GM04504 (cell line): ENCODE measurements around the gene GLMP.

Source experiments
- DNase-seq: peaks from one replicate; pipeline ENCODE4 v3.0.0-alpha.2; 2012; ENCODE audit warnings: low read depth

The GLMP gene

DNA sequence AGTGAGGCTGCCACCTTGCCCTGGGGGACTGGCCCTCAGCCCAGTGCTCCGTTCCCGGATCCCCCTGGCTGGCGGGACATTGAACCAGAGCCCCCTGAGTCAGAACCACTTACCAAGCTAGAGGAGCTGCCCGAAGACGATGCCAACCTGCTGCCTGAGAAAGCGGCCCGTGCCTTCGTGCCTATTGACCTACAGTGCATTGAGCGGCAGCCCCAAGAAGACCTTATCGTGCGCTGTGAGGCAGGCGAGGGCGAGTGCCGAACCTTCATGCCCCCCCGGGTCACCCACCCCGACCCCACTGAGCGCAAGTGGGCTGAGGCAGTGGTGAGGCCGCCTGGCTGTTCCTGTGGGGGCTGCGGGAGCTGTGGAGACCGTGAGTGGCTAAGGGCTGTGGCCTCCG is 10.0 kb downstream of the GLMP start:
- DNase-seq = no peak

DNA sequence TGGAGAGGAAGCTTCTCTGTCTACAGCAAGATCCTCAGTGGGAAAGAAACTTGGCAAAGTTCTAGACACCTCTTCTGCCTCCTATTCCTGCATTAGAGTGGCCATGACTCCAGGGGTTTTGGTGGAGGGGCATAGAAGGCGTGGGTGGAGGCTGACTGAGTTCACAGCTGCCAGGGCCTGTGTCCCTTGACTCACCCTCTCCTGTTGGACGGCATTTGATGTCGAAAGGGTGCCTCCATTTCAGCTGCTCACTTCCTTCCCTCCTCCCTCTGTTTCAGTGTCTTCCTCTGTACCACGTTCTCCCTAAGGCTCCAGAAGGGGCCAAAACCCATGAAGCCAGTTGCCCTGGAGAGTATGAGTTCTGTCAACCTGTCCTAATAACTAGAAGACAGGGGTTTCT is 10.7 kb downstream of the GLMP start:
- DNase-seq = no peak

DNA sequence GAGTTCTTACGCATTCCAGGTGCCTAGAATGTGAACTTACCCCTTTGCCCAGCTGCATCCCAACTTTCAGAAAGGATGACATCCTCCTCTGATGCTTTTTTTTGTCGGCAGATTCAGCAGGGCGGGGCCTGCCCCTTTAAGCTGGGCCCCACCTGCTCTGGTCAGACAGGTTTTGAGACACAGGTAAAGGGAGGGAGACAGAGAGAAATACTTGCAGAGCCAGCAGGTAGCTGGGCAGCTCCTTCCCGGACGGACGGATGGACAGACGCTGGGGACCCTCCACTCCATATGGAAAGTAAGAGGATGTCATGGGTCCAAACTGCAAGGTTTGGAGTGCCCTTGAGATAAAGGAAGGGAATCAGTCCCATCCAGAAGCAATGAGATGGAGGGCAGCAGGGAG is 11.4 kb downstream of the GLMP start, which contains the start of gene TMEM79:
TSS of gene TMEM79 (plus strand) at position 214 of the 400 bp plus-strand sequence. CDS start 902 bp downstream, outside the sequence.
- no peak for DNase-seq

DNA sequence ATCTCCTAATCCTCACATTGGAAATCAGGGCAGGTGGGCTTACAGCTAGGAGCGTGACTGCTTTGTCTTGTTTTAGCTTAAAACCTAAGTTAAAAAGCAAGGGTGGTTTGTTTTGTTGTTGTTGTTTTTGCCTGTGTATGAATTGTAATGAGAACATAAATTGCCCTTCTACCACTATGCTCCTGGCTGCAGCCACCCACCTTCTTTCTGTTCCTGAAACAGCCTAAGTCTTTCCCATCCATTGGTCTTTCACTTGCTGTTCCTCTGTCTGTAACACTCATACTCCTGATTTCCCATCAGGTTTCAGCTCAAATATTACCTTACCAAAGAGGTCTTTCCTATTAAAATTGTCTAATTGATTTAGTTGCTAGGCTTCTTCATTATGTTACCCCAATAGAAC is 12.0 kb downstream of the GLMP start:
- DNase-seq = no peak

DNA sequence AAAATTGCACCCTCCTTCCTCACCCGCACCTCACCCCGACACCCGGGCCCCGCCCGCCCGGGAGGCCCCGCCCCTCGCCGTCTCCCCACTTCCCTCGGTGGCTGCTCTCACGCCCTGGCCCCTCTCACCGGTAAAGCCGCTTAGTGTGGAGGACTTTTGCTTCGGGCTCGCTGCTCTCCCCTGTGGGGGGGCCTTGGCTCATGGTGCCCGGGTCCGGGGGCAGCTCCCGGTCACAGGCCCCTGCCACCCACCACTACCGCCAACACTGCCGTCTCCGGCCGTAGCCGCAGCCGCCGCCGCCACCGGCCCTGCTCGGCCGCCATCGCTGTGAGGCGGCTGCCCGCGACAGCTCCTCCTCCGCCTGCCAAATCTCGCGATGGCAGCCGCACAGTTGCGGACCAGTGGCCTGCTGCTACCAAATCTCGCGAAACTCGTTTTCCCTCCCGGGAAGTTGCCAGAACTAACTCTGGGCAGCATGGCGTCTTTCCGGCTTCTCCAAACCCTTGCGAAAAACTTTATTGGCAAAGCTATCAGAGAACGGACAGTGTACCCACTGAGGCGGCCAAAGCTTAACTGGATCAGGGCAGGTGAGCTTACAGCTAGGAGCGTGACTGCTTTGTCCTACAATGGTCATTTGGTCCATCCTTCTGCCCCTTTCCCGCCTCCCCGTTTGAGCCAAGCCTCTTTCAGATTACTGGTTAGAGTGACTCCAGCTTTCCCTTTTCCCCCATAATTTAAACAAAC is 12.8 kb downstream of the GLMP start, which contains the start of gene SMG5:
TSS of gene SMG5 (minus strand) at position 347 of the 744 bp plus-strand sequence. CDS start at position 202, 145 bp downstream.
- DNase-seq = peak; percentile 98

DNA sequence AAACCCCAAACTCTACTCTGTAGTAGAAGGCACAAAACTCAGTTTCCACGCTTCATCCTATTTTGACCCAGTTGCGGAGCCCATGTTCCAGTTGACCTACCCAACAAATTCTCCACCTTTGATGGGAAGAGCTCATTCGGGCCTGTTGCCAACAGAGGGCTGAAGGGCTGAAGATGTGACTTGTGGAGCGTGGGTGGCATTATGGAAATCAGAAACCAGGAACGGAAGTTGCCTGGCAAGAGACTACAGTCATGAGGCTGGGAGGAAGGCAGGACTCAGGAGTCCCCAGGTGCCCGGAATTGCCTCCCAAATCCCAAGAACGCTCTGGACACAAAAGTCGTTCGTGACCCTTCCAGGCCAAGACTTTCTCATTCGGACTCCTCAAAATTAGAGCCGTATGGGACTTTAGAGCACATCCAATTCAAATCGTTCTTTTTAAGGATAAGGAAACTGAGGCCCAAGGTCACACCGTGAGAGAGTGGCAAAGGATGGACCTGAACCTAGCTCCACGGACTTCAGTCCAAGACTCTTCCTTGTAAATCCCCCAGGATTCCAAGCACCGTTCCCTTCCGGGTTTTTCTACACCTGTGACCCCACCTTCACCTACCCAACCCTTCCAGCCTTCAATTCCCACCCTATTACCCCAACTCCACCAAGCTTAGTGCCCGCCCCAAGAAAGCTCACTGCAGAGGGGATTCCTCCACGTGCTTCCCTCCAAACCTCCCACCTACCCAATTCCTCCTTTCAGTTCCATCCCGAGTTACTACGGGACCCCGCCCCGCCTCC is 13.6 kb downstream of the GLMP start:
- no peak for DNase-seq

DNA sequence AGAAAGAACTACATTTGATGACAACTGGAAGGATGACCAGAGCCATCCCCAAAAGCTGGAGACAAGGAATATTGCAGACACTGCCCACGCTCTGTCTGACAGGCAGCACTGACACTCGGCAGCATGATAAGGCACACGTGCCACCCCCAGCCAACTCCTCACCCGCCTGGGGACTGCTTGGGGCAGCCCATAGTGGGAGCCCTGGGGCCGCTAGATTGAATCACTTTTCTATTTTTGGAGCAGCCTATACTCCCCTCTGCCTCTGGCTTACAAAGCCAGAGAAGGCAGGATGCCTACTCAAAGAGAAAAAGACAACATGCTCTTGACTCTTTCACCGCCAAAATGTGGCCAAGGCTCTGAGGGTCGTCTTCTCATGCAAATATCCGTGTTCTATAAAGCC is 14.2 kb downstream of the GLMP start:
- DNase-seq = no peak

DNA sequence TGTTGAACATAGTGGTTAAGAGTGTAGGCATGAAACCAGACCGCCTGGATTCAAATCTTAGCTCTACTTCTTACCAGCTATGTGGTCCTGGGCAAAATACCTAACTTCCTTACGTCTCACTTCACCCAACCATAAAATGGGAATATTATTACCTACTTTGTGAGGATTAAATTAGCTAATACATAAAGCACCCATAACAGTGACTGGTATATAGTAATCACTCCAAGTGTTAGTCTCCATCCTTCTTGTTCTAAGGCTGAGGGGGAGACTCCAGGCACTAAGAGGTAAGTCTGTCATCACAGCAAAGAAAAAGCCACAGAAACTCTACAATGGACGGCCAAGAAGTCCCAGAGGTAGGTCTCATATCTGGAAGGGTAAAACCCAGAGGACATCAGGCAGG is 15.6 kb downstream of the GLMP start:
- no peak for DNase-seq

DNA sequence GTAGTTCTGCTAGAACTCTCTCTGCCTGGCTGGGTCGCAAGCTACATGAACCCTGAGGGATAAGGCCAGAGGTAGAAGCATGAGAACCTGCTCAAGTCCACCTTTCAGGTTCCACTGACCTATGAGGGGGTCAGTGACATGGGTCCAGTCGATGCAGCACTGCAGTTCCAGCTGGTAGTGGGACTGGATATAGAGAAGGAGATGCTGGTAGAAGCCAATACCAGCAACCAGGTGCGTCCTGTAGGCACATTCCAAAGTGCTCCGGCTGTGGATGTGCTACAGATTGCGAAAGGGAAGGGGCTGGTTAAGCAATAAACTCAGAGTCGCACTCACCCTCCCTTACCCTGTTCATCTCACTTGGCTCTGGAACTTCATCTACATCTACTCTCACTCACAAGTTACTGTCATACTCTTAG is 18.5 kb downstream of the GLMP start:
- DNase-seq = no peak

DNA sequence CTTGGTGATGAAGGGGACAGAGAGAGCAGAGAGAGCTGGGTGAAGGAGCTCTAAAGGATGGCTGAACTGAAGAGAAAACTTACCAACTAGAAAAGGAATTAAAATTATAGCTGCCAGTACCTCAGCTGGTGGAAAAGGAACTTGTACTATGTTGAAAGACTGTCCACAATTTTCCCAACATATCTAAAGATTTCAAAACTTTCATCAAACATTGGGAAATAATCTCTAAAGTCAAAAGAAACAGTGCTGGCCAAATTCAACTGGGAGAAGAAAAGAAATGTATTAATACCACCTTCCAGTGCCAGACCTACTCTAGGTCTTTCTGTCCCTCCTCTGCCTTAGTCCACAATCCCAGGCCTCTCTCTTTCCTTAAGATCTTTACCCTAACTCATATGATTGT is 18.9 kb downstream of the GLMP start:
- DNase-seq = no peak

DNA sequence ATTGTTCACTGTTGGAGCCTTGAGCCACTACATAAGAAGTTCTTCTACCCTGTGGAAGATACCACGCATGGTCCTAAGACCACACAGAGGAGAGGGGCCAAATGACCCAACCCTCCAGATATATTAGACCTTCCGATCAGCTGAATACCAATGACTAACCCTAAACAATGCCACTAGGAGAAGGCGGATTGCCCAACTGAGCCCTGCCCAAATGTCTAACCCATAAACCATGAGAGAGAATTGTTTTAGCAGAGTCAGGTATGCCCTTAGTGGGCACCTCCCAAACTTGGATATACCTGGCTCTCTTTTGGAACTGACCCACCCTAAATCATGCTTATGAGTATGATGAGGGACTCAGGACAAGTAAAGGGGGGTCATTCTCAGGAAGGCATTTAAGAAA is 25.2 kb downstream of the GLMP start:
- DNase-seq = no peak

DNA sequence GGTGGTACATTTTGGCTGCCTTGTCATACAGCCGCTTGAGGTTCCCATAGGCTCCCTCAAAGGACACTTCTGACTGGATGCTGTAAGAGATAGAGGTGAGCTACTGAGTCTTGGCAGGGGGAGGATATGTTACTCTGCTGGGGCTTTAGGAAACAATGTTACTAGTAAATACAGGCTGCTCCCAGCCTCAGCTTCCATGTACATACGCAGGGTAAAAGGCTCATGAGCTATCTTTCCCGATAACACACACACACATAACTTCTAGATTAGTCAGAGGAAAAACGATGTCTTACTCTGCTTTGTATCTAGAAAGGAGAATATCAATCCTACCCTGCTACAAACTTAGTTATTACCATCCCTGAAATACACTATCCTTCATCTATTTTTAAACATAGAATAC is 27.1 kb downstream of the GLMP start:
- no peak for DNase-seq

DNA sequence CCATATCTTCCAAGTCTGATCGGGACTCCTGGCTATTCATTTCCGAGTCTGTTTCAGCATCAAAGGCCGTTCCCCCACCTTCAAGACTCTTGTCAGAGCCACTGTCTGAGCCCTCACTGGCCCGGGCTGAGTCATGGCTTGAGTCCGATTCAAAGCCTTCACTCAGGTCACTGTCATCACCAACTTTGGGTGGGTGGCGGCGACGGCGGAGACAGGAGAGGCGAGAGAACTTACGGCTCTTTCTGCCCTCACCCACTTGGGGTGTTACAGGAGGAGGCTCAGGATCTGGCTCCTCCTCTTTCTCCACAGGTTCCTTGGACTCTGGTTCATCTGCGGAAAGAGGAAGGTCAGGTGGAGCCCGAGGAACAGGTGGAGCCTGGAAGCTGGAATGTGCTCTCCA is 29.4 kb downstream of the GLMP start:
- no peak for DNase-seq

DNA sequence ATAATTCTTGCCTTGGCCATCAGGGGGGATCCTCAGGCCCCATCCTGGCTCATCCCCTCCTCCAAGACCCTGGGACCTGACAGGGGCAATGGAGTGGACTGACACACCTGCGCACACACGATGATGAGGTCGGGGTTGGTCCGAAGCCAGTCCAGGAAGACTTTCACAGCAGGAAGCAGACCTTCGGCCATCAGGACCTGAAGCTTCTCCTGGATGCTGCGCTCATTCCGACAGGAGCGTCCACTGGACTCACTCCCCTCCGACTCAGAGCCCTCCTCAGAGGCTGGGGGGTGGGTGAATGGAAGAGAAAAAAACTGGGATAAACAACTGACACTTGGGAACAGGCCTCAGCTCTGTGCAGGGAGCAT is 32.2 kb downstream of the GLMP start:
- DNase-seq = no peak

DNA sequence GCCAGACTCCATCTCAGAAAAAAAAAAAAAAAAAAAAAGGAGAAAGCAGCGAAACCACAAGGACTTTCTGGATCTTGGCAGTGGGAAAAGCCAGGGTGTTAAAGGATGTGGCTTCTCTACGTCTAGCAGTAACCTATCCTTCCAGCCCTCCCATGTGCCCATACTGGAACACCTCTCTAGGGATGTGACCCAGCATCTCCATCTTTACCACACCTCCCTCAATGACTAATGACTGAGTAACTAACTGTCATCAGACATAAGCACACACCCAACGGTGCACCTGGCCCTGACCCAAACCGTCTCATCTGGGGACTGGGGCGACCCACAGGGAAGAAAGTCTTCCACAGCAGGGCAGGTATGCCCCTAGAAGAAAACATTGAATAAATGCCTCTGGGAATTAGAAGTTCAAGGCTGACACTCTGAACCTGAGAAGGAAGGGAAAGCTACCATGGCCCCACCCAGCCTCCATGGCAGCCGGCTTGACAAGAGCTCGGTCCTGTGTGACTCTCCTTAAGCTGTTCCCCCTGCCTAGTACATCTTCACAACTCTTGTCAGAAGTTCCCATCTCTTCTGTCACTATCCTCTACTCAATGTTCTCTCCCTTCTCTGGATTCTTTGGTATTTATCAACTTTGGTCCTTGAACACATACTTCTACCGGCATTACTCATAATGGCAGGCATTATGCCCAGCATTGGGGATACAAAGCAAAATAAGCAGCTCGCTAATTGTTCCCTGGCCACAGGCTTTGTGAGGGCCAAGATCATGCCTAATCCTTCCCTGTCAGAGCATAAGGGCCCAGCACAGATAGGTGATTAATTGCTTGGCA is 32.8 kb downstream of the GLMP start:
- peak; percentile 77 for DNase-seq

DNA sequence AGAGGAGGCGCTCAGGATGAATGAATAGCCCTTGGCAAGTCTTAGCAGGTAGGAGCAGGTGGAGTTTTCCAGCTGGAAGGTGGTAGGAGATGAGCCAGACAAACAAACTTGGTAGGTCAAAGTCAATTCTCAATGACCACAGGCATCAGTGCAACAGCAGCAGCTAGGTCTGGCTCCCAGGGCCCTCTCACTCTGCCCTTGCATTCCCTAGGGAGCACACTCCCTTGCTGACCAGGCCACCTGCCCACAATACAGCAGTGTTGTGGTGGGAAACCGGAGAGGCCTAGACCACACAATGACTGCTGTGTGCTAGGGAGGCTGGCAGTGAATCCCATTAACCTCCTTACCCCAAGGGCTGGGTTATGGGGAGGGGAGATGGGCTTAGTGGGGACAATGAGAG is 34.6 kb downstream of the GLMP start:
- no peak for DNase-seq

DNA sequence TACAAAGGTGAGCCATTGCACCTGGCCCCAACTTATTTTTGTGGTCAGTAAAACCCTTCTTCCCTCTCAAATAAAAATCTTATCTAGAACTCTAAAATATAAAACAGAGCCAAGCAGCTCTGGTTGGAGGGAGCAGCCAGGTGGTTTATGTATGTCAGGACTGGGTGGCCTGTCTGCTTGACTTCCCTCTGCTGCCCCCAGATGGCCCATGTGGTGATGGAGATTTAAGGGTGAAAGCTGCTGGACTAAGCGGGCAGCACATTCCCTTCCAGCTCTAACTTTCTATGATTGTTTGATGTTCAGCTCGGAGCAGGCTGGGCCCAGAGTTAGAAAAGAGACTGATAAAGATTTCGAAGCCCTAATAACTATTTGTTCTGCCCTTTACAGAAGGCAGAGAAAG is 35.7 kb downstream of the GLMP start:
- DNase-seq = no peak

DNA sequence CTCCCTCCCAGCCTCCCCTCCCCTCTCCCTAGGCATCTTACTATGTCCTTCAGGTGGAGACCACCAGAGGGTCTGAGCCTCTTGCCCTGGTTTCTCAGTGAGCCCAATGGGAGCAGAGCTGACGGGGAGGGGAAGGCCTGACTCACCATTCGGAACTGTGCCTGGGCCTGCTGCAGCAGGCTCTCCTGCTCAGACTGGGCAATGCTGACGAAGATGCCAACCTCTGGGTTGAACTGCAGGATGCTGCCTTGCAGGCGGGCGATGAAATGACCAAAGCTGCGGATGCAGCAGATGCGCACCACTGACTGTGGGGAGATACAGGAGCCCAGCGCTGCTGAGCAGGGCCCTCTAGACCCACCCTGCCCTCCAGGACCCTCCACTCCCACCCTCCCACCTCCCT is 36.6 kb downstream of the GLMP start:
- DNase-seq = no peak

DNA sequence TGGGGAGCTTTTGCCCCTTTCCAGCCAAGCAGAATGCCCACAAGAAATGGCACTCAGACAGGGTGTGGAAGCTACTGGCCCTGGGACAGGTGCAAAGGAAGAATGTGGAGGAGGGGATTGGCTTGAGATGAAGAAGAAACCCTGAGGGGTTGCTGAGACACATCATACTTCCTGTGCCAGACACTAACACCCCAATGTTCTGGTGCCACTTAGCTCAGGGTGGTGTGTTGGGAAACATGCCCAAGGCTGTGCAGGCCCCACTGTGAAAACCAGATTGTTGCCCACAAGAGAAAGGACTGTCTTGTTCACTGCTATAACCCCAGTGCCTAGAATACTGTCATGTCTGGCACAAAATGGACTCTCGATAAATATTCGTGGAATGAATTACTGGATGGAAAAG is 37.8 kb downstream of the GLMP start:
- DNase-seq = no peak

DNA sequence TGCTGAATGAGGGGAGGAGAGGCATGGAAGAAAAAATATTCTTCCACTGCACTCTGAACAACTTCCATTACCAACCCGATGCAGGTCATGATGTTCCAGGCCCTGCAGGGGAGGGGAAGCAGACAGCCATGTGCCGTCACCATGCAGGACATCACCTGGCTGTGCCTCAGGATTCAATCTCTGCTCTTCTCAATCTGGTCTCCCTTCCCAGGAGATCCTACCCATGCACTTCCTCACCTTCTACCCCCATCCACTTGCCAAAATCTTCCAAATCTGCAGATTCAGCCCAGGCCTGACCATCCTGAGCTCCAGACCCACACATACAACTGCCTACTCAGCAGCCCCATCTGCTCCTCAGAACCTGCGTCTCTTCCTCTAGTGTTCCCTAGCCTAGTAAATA is 41.8 kb downstream of the GLMP start:
- DNase-seq = no peak

DNA sequence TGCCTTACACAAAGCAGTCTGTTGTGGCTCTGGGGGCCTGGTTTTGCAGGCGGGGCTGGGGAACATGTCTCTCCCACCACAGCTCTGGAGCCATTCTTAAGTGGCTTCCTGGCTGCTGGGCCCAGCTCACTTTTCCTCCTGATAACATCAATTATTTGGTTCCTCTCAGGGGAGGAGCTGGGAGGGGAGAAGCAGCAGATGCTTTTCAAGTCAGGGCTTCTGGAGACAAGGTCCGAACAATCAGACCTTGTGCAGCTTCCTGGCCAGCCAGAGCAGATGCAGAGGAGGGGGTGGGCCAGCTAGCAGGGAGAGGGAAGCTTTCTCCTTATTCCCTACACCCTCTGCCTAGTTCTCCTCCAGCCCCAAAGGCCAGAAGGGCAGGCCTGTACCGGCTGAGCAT is 44.0 kb downstream of the GLMP start:
- DNase-seq = no peak

DNA sequence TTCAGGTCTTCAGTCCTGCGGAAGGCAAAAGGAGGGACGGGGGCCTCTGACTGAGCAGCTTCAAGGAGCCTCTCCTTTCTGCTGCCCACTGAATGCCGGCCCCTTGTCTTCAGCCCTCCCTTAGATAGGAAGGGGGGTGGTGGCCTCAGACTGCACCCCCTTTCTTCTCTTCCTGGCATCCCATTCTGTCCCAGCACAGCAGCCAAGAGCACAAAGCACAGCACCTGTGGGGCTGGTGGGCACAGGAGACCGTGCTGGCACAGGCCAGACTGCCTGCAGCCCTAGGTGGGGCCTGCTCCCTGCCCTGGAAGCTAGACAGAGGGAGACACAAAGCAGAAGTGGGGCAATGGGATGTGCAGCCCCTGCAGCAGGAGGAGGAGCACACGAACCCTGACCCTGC is 45.9 kb downstream of the GLMP start:
- no peak for DNase-seq

DNA sequence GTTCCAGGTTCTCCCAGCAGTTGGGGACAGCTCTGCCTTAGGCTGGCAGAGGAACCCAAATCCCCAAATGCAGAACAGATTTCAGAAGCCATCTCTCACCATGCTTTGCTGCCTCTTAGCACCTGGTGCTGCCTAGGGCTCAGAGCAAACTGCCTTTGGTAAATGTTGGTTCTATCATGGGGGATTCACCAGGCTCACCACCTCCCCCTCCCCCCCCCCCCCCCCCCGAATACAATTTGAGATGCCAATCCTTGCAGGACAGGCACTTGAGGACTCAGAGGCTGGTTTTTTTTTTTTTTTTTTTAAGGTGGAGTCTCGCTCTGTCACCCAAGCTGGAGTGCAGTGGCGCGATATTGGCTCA is 47.2 kb downstream of the GLMP start:
- no peak for DNase-seq
